Measurements from ENCODE around the gene PRSS27. TPM values are rescaled to one million over a fixed set of nuclear protein-coding genes. Genes with fewer than 3 reads are reported as not detected.
A peak's percentile ranks its signal among the peaks of the same experiment; 100 is the strongest.
"Not testable (repeated sequence)": the region's sequence is repeated elsewhere in the genome, so short reads cannot be mapped to it uniquely, and the experiment has no call there.

The PRSS27 gene
- total and polyA plus RNA-seq, 2 of the 4 experiments (the other 2 are of a cell fraction): under 0.01 to 0.58 TPM

DNA sequence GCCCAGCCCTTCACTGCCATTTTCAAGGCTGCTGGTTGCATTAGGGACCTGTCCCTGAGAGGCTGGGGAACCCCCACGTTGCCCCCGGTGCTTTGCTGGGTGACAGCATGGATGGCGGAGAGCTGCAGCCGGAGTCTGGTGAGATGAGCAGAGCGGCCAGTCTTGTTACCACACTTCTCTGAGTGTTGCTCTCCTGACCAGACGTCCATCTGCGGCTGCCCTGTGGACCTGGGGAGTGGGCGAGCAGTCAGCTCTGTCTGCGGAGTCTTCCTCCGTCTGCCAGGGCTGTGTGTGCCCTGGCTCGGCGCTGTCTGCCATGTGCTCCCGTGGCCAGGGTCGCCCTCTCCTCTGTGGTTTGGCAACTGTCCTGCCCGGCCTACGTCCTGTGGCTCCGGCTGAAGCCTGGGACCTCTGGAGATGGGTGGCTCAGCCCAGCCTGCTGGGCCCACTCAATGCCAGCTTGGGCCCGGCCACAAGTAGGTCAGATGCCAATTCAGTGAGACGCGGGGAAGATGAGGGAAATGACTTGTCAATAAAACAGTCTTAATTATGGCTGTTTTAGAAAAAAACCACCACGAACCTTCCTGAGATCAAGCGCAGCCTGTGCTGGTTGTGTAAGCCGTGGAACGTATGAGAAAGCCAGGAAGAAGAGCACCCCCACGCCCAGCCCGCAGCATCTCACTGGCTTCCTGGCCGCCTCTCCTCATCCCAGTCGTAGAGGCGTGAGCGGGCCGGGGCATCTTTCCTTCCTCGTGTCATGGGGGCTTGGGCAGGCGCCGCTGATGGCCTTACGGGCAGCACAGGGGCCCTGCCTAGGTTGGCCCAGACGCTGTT is 29.8 kb downstream of the PRSS27 start:
- peaks cover 7% of the 10 kb centered on the region; the same call in 1 of the 2 replicates for H3K36me3 ChIP-seq (ENCODE audit: control insufficient read depth, insufficient read depth, low read length)
- H2BK20ac ChIP-seq (ENCODE audit: low read depth, low read length): no peak overlapping the region
- H2AK9ac ChIP-seq (replicated peaks; ENCODE audit: low read depth, low read length, poor library complexity): no peak overlapping the region
- H2BK5ac ChIP-seq (ENCODE audit: low read depth, low read length, poor library complexity, severe bottlenecking): no peak overlapping the region
- H4K91ac ChIP-seq (ENCODE audit: insufficient read depth, low read depth, low read length): no peak overlapping the region
- H3K27ac ChIP-seq (ENCODE audit: insufficient read depth, low read length): no peak overlapping the region
- in situ Hi-C loops (cut with MboI; ENCODE audit: low sequenced_read_pairs) (no loop called here), intact Hi-C loops (cut with micrococcal nuclease) (no loop called here), dilution Hi-C loops (cut with HindIII; ENCODE audit: low sequenced_read_pairs, unreplicated experiment) (no loop called here)
- H3K79me1 ChIP-seq (ENCODE audit: low read depth in 1 of 2, low read length in 2 of 2): peaks cover 10 to 51% of the 10 kb centered on the region in 2 experiments
- no peak overlapping the region for H2AK5ac ChIP-seq (ENCODE audit: low read depth, low read length)
- H3K9me1 ChIP-seq (ENCODE audit: insufficient read depth, low read length): peaks cover 10% of the 10 kb centered on the region
- H2AFZ ChIP-seq (replicated peaks; ENCODE audit: low read length, poor library complexity): no peak overlapping the region
- no peak for ATAC-seq (ENCODE audit: low read depth)
- H4K8ac ChIP-seq (ENCODE audit: low read depth in 2 of 2, low read length in 2 of 2): no peak overlapping the region
- no peak overlapping the region for H3K4me2 ChIP-seq (ENCODE audit: low read depth, low read length)
- ChIA-PET CTCF (no interaction called here), POLR2A (ENCODE audit: unreplicated experiment) (no interaction called here)
- H3K4ac ChIP-seq (ENCODE audit: low read depth, low read length): no peak overlapping the region
- H3K9ac ChIP-seq (ENCODE audit: low read depth, low read length): no peak overlapping the region
- peaks cover 53% of the 10 kb centered on the region for H4K20me1 ChIP-seq (ENCODE audit: insufficient read depth, low read length)
- no peak overlapping the region for H3K56ac ChIP-seq (ENCODE audit: extremely low read depth, insufficient read depth, low read length)
- H2BK15ac ChIP-seq (ENCODE audit: low read depth, low read length): no peak overlapping the region
- DNase-seq: no peak
- no peak overlapping the region for H3K23ac ChIP-seq (ENCODE audit: low read depth, low read length)
- H3K4me1 ChIP-seq (ENCODE audit: control insufficient read depth, insufficient read depth, low read length): peaks cover 6% of the 10 kb centered on the region; the same call in 1 of the 2 replicates
- no TSS peak for BruUV-seq (replicated peaks)
- H3K4me3 ChIP-seq (ENCODE audit: insufficient read depth, low read depth, low read length): no peak overlapping the region
- 92% methylated on average over 14 of the region's 36 CpGs; no CpG with 5 or more reads in 1 of the 2 experiments for WGBS, 2 experiments (ENCODE audit: extremely low coverage in 2 of 2, insufficient read length in 1 of 2)
- no peak overlapping the region for H3K14ac ChIP-seq (replicated peaks; ENCODE audit: low read depth, low read length)
- H3K9me3 ChIP-seq (ENCODE audit: control insufficient read depth, insufficient read depth, low read length): no peaks in the 10 kb centered on the region
- no peak overlapping the region for H2BK120ac ChIP-seq (ENCODE audit: low read depth, low read length)
- H4K5ac ChIP-seq (ENCODE audit: low read depth, low read length): no peak overlapping the region
- no peaks in the 10 kb centered on the region for H3K27me3 ChIP-seq (ENCODE audit: control insufficient read depth, insufficient read depth, low read length)
- TF ChIP-seq NFE2L2 (IDR thresholded peaks at IDR 0.05; ENCODE audit: low read depth, low read length) (no peak), BHLHE40 (IDR thresholded peaks at IDR 0.05; ENCODE audit: low read depth, low read length) (no peak)
- TF ChIP-seq, protein P1, sequence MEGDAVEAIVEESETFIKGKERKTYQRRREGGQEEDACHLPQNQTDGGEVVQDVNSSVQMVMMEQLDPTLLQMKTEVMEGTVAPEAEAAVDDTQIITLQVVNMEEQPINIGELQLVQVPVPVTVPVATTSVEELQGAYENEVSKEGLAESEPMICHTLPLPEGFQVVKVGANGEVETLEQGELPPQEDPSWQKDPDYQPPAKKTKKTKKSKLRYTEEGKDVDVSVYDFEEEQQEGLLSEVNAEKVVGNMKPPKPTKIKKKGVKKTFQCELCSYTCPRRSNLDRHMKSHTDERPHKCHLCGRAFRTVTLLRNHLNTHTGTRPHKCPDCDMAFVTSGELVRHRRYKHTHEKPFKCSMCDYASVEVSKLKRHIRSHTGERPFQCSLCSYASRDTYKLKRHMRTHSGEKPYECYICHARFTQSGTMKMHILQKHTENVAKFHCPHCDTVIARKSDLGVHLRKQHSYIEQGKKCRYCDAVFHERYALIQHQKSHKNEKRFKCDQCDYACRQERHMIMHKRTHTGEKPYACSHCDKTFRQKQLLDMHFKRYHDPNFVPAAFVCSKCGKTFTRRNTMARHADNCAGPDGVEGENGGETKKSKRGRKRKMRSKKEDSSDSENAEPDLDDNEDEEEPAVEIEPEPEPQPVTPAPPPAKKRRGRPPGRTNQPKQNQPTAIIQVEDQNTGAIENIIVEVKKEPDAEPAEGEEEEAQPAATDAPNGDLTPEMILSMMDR (conservative IDR thresholded peaks at IDR 0.05; ENCODE audit: low read depth, low read length): no peak
- H3K18ac ChIP-seq (ENCODE audit: low read depth, low read length): no peak overlapping the region

DNA sequence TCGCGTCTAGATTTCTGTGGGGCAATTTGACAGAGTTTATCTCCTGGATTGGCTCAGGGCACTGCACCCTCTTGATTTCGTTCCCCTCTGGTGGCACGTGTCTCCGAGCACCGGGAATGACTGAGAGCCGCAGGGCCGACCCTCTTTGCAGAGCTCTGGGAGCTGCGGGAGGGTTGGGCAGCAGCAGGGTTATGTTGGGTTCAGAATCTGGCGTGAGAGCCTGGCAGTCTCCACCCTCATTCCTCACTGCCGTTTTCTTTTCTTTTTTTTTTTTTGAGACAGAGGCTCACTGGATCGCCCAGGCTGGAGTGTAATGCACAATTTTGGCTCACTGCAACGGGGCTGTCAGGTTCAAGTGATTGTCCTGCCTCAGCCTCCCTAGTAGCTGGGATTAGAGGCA is 30.6 kb downstream of the PRSS27 start:
- H2BK5ac ChIP-seq (ENCODE audit: low read depth, low read length, poor library complexity, severe bottlenecking); H3K4ac ChIP-seq (ENCODE audit: low read depth, low read length); H3K14ac ChIP-seq (replicated peaks; ENCODE audit: low read depth, low read length); H3K23ac ChIP-seq (ENCODE audit: low read depth, low read length); intact Hi-C loops (cut with micrococcal nuclease); H3K4me2 ChIP-seq (ENCODE audit: low read depth, low read length); H2AK5ac ChIP-seq (ENCODE audit: low read depth, low read length); H3K36me3 ChIP-seq (ENCODE audit: control insufficient read depth, insufficient read depth, low read length); POLR2A ChIA-PET (ENCODE audit: unreplicated experiment); H4K5ac ChIP-seq (ENCODE audit: low read depth, low read length); H2AFZ ChIP-seq (replicated peaks; ENCODE audit: low read length, poor library complexity); CTCF ChIA-PET; H4K91ac ChIP-seq (ENCODE audit: insufficient read depth, low read depth, low read length); H3K56ac ChIP-seq (ENCODE audit: extremely low read depth, insufficient read depth, low read length); BruUV-seq (replicated peaks); H3K4me3 ChIP-seq (ENCODE audit: insufficient read depth, low read depth, low read length); H3K9ac ChIP-seq (ENCODE audit: low read depth, low read length); DNase-seq; H2AK9ac ChIP-seq (replicated peaks; ENCODE audit: low read depth, low read length, poor library complexity); H3K18ac ChIP-seq (ENCODE audit: low read depth, low read length); H4K8ac ChIP-seq (ENCODE audit: low read depth in 2 of 2, low read length in 2 of 2); H3K27ac ChIP-seq (ENCODE audit: insufficient read depth, low read length); dilution Hi-C loops (cut with HindIII; ENCODE audit: low sequenced_read_pairs, unreplicated experiment); H2BK15ac ChIP-seq (ENCODE audit: low read depth, low read length); H3K4me1 ChIP-seq (ENCODE audit: control insufficient read depth, insufficient read depth, low read length); in situ Hi-C loops (cut with MboI; ENCODE audit: low sequenced_read_pairs); H3K9me3 ChIP-seq (ENCODE audit: control insufficient read depth, insufficient read depth, low read length); H3K27me3 ChIP-seq (ENCODE audit: control insufficient read depth, insufficient read depth, low read length); H2BK20ac ChIP-seq (ENCODE audit: low read depth, low read length); H2BK120ac ChIP-seq (ENCODE audit: low read depth, low read length): not testable (repeated sequence)
- H4K20me1 ChIP-seq (ENCODE audit: insufficient read depth, low read length): peaks cover 53% of the 10 kb centered on the region
- no CpG with 5 or more reads among the region's 13 CpGs for WGBS, 2 experiments (ENCODE audit: extremely low coverage in 2 of 2, insufficient read length in 1 of 2)
- H3K9me1 ChIP-seq (ENCODE audit: insufficient read depth, low read length): peaks cover 10% of the 10 kb centered on the region
- peaks cover 10 to 53% of the 10 kb centered on the region in 2 experiments for H3K79me1 ChIP-seq (ENCODE audit: low read depth in 1 of 2, low read length in 2 of 2)
- 0 out of 2 replicates have a peak, but pooled peaks have one; percentile 6 for ATAC-seq (ENCODE audit: low read depth)
